Measurements from ENCODE around the gene ERG28. TPM values are rescaled to one million over a fixed set of nuclear protein-coding genes. Genes with fewer than 3 reads are reported as not detected.
A peak's percentile ranks its signal among the peaks of the same experiment; 100 is the strongest.

ERG28 gene
- total and polyA plus RNA-seq, 2 of the 13 experiments (the other 11 are each of a cell fraction or from before 2014, with no cell fraction given) = 27.3 to 32.3 TPM

DNA sequence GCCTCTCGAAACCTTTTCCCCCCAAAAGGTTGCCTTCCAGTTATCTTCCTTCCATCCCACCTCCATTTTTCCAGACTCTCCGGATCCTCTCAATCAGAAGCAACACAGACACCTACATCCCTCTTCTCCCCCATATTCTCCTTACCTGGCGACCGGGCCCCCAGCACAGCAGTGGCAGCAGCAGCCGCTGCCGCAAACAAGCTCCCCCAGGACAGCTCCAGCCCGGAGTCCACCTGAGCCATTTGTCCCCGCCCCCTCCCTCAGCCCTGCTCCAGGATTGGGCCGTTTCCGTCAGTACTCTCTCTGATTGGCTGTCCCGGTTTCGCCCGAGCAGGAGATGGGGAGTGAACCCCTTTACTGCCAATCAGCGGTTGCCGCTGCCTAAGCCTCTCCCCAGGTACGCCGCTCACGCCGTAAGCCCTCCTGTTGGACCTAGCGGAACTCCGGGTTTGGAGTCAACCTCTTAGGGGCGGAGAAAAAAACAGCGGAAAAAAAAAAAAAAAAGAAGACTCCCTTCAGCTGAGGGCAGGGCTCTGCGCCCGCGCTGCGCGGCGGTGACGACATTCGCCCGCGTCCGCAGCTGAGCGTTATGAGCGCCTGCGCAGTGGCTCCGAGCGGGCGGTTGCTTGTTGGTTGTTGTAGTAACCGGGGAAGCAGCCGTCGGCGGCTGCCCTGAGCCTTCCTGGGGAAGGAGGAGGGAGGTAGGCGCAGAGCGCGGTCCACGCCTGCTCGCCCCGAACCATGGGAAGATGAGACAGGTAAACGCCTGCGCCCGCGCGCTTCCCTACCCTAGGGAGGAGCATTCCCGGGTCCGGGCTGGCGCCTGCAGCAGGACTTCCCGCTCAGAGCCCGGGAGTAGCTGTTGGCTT lies at the start of gene ERG28, which contains the start of gene TTLL5 (continued):
- TF ChIP-seq MYNN (CRISPR knock-in tag; IDR thresholded peaks at IDR 0.05; ENCODE audit: low read depth) (no peak), UBTF (CRISPR knock-in tag; IDR thresholded peaks at IDR 0.05) (peak; percentile 87), SPEN (CRISPR knock-in tag; IDR thresholded peaks at IDR 0.05; ENCODE audit: low read depth) (peak; percentile 43; the same call in 1 of the 2 replicates), ARID3A (IDR thresholded peaks at IDR 0.05; ENCODE audit: low read depth, low read length) (no peak; the same call in 1 of the 2 replicates), ZNF556 (CRISPR knock-in tag; IDR thresholded peaks at IDR 0.05; ENCODE audit: borderline replicate concordance) (no peak), GPBP1L1 (CRISPR knock-in tag; IDR thresholded peaks at IDR 0.05) (no peak), PCBP1 (IDR thresholded peaks at IDR 0.05; ENCODE audit: borderline replicate concordance, low read depth, low read length) (no peak), SP1 (IDR thresholded peaks at IDR 0.05) (no peak), SP1 (CRISPR knock-in tag; IDR thresholded peaks at IDR 0.05) (peak; percentile 41; the same call in 1 of the 2 replicates), HNRNPLL (IDR thresholded peaks at IDR 0.05; ENCODE audit: low read depth, low read length, poor library complexity, severe bottlenecking) (peak; percentile 94), ZNF678 (CRISPR knock-in tag; IDR thresholded peaks at IDR 0.05) (no peak), TP53 (CRISPR knock-in tag; conservative IDR thresholded peaks at IDR 0.05) (no peak), RXRA (CRISPR knock-in tag; IDR thresholded peaks at IDR 0.05) (peak; percentile 52), NFRKB (IDR thresholded peaks at IDR 0.05) (no peak), RELA (CRISPR knock-in tag; IDR thresholded peaks at IDR 0.05) (no peak), TFDP1 (CRISPR knock-in tag; IDR thresholded peaks at IDR 0.05; ENCODE audit: borderline replicate concordance) (peak; percentile 32; the same call in 1 of the 2 replicates)
- TF ChIP-seq, protein P1, sequence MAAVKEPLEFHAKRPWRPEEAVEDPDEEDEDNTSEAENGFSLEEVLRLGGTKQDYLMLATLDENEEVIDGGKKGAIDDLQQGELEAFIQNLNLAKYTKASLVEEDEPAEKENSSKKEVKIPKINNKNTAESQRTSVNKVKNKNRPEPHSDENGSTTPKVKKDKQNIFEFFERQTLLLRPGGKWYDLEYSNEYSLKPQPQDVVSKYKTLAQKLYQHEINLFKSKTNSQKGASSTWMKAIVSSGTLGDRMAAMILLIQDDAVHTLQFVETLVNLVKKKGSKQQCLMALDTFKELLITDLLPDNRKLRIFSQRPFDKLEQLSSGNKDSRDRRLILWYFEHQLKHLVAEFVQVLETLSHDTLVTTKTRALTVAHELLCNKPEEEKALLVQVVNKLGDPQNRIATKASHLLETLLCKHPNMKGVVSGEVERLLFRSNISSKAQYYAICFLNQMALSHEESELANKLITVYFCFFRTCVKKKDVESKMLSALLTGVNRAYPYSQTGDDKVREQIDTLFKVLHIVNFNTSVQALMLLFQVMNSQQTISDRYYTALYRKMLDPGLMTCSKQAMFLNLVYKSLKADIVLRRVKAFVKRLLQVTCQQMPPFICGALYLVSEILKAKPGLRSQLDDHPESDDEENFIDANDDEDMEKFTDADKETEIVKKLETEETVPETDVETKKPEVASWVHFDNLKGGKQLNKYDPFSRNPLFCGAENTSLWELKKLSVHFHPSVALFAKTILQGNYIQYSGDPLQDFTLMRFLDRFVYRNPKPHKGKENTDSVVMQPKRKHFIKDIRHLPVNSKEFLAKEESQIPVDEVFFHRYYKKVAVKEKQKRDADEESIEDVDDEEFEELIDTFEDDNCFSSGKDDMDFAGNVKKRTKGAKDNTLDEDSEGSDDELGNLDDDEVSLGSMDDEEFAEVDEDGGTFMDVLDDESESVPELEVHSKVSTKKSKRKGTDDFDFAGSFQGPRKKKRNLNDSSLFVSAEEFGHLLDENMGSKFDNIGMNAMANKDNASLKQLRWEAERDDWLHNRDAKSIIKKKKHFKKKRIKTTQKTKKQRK (IDR thresholded peaks at IDR 0.05; ENCODE audit: low read length) = no peak

All from HepG2 (cell line).